Raji (cell line): ENCODE data around the gene PIK3R1.

Source experiments
- POLR2A ChIP-seq: IDR thresholded peaks from 2 replicates; pipeline ENCODE4 v1.6.1; 2011; ENCODE audit warnings: low read depth, low read length, control low read depth; ENCODE audit not compliant: insufficient read depth

The PIK3R1 gene

GRCh38 chr5:68189171-68189570 lies 26.4 kb upstream of the PIK3R1 start:
- no peak for TF ChIP-seq POLR2A

GRCh38 chr5:68189613-68190012 lies 25.9 kb upstream of the PIK3R1 start:
- no peak for TF ChIP-seq POLR2A

GRCh38 chr5:68190619-68191018 lies 24.9 kb upstream of the PIK3R1 start:
- TF ChIP-seq POLR2A: no peak

GRCh38 chr5:68191083-68191791 lies 24.3 kb upstream of the PIK3R1 start:
- TF ChIP-seq POLR2A: no peak

- no peak for TF ChIP-seq POLR2A
Observed at GRCh38 chr5:68192679-68193060, 22.9 kb upstream of the PIK3R1 start.

- no peak for TF ChIP-seq POLR2A
Observed at GRCh38 chr5:68193481-68194036, 22.0 kb upstream of the PIK3R1 start.

- no peak for TF ChIP-seq POLR2A
Observed at GRCh38 chr5:68194386-68194785, 21.2 kb upstream of the PIK3R1 start.

- no peak for TF ChIP-seq POLR2A
Observed at GRCh38 chr5:68195137-68195536, 20.4 kb upstream of the PIK3R1 start.

- TF ChIP-seq POLR2A: no peak
Observed at GRCh38 chr5:68196876-68197275, 18.7 kb upstream of the PIK3R1 start.

GRCh38 chr5:68200288-68200687 lies 15.3 kb upstream of the PIK3R1 start:
- TF ChIP-seq POLR2A: no peak

GRCh38 chr5:68214482-68215207 lies 911 bp upstream of the PIK3R1 start:
- TF ChIP-seq POLR2A: no peak

GRCh38 chr5:68215898-68216244 lies 315 bp downstream of the PIK3R1 start:
- no peak; the same call in 1 of the 2 replicates for TF ChIP-seq POLR2A

GRCh38 chr5:68216245-68217046 lies 890 bp downstream of the PIK3R1 start:
- peak; percentile 19; the same call in 1 of the 2 replicates for TF ChIP-seq POLR2A

- TF ChIP-seq POLR2A: no peak
Observed at GRCh38 chr5:68217047-68217355, 1.4 kb downstream of the PIK3R1 start.

- TF ChIP-seq POLR2A: no peak
Observed at GRCh38 chr5:68217528-68217927, 2.0 kb downstream of the PIK3R1 start.
